IMR-90 (cell line): ENCODE data around the gene RAD51AP1.

ENCODE experiments used
- BHLHE40 ChIP-seq: fragments of 150-350 bp; IDR thresholded peaks from 2 replicates; pipeline ENCODE4 v1.6.1; 2016; ENCODE audit warnings: mild to moderate bottlenecking, low read depth, low read length
- CEBPB ChIP-seq: IDR thresholded peaks from 2 replicates; pipeline ENCODE4 v1.6.1; 2012; ENCODE audit warnings: low read depth, low read length, improper control_type of control experiment
- CHD1 ChIP-seq: IDR thresholded peaks from 2 replicates; pipeline ENCODE4 v1.6.1; 2012; ENCODE audit warnings: low read depth, low read length, improper control_type of control experiment
- FOS ChIP-seq: fragments of 150-350 bp; IDR thresholded peaks from 2 replicates; pipeline ENCODE4 v1.6.1; 2016; ENCODE audit warnings: low read depth, low read length
- MXI1 ChIP-seq: IDR thresholded peaks from 2 replicates; pipeline ENCODE4 v1.6.1; 2012; ENCODE audit warnings: low read depth, mild to moderate bottlenecking, low read length, moderate library complexity, borderline replicate concordance
- POLR2A ChIP-seq: IDR thresholded peaks from 2 replicates; pipeline ENCODE4 v1.6.1; 2012; ENCODE audit warnings: mild to moderate bottlenecking, low read depth, low read length
- RAD21 ChIP-seq: IDR thresholded peaks from 2 replicates; pipeline ENCODE4 v1.6.1; 2012; ENCODE audit warnings: low read length, improper control_type of control experiment
- RCOR1 ChIP-seq: IDR thresholded peaks from 2 replicates; pipeline ENCODE4 v1.6.1; 2012; ENCODE audit warnings: mild to moderate bottlenecking, low read length, improper control_type of control experiment; ENCODE audit not compliant: insufficient replicate concordance
- RFX5 ChIP-seq: IDR thresholded peaks from 2 replicates; pipeline ENCODE4 v1.8.0; 2012; ENCODE audit warnings: low read depth, mild to moderate bottlenecking, low read length, moderate library complexity
- SMC3 ChIP-seq: fragments of 150-350 bp; IDR thresholded peaks from 2 replicates; pipeline ENCODE4 v1.6.1; 2016; ENCODE audit warnings: low read depth, mild to moderate bottlenecking, antibody characterized with exemption, low read length, moderate library complexity
- TF ChIP-seq, protein P1 (sequence below): conservative IDR thresholded peaks from 2 replicates; pipeline ENCODE4 v1.5.1; 2012; ENCODE audit warnings: mild to moderate bottlenecking, low read depth, low read length, improper control_type of control experiment
- TF ChIP-seq, protein P2 (sequence below): fragments of 150-350 bp; IDR thresholded peaks from 2 replicates; pipeline ENCODE4 v1.6.1; 2017; ENCODE audit warnings: mild to moderate bottlenecking, antibody characterized with exemption, low read length, low read depth

DNA sequence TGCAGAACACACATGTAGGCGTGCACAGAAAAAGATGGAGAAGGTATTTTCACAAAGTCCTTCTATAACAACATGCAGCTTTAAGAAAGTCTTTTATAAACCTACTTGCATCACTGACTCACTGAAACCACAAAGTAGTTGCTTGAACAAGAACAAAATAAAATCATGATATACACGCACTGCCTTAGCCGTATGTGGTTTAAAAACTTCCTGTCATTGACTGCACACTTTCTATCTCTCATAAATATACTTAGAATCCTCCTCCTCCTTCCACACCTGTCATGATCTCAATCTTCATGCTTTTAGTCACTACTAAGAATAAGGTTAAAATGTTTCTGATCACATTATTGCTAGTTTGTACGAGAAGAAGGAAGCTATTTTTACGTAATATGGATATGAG is 31.8 kb upstream of the RAD51AP1 start:
- TF ChIP-seq CEBPB (peak; percentile 18; the same call in 1 of the 2 replicates), RCOR1 (no peak), RFX5 (no peak), POLR2A (no peak), RAD21 (no peak), FOS (no peak), MXI1 (no peak), CHD1 (no peak), SMC3 (no peak), BHLHE40 (no peak)
- TF ChIP-seq, protein P1, sequence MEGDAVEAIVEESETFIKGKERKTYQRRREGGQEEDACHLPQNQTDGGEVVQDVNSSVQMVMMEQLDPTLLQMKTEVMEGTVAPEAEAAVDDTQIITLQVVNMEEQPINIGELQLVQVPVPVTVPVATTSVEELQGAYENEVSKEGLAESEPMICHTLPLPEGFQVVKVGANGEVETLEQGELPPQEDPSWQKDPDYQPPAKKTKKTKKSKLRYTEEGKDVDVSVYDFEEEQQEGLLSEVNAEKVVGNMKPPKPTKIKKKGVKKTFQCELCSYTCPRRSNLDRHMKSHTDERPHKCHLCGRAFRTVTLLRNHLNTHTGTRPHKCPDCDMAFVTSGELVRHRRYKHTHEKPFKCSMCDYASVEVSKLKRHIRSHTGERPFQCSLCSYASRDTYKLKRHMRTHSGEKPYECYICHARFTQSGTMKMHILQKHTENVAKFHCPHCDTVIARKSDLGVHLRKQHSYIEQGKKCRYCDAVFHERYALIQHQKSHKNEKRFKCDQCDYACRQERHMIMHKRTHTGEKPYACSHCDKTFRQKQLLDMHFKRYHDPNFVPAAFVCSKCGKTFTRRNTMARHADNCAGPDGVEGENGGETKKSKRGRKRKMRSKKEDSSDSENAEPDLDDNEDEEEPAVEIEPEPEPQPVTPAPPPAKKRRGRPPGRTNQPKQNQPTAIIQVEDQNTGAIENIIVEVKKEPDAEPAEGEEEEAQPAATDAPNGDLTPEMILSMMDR, result no peak
- TF ChIP-seq, protein P2, sequence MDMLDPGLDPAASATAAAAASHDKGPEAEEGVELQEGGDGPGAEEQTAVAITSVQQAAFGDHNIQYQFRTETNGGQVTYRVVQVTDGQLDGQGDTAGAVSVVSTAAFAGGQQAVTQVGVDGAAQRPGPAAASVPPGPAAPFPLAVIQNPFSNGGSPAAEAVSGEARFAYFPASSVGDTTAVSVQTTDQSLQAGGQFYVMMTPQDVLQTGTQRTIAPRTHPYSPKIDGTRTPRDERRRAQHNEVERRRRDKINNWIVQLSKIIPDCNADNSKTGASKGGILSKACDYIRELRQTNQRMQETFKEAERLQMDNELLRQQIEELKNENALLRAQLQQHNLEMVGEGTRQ, result no peak
